ENCODE results near the gene FAM111B. TPM values are rescaled to one million over a fixed set of nuclear protein-coding genes. Genes with fewer than 3 reads are reported as not detected.
"Not testable (repeated sequence)": the region's sequence is repeated elsewhere in the genome, so short reads cannot be mapped to it uniquely, and the experiment has no call there.

The FAM111B gene
- total RNA-seq, 4 donors from 2014 or later: 0.20 to 0.30 (median 0.22) TPM; not detected in 1

DNA sequence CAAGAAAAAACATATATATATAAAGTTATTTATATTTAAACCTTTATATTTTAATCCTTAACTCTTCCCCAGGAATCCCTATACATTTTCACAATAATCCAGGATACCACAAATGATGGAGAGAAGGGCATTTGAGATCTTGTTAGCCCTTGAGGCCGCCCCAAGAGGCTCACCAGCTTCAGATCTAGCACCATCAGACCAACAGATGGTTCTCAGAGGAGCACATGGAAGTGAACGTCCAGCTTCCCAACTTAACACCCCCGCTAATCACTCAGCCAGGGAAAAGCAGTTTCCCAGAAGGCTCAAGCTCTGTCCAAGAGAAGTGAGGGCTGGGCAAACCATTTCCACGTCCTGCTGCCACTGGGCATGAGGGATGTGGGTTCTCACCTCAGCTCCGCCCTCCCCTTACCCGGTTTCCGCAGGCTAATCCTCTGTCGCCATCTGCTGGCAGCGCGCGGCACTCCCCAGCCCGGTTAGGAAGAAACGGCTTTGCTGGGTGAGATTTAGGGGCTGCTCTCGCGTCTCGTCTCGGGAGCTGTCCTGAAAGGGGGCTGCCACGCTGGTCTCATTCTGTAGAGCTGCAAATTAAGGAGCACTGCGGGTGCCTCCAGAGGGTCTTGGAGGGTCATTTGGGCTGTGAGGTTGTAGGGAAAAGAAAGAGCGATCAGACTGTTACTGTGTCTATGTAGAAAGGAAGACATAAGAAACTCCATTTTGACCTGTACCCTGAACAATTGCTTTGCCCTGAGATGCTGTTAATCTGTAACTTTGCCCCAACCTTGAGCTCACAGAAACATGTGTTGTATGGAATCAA is 28.8 kb downstream of the FAM111B start:
- peak; percentile 62 to 86 for DNase-seq (ENCODE audit: low spot score in 2 of 2)
- peaks cover 0 to 19% (median 2%) of the 10 kb centered on the region in 4 donors for H3K4me1 ChIP-seq
- peak overlapping the region in 1 of 4 donors; percentile 1 for H3K27ac ChIP-seq
- peaks cover 0 to 54% (median 10%) of the 10 kb centered on the region in 3 donors for H3K36me3 ChIP-seq
- WGBS, 2 donors: 10 to 16% methylated on average over 20 of the region's 20 CpGs
- no peaks in the 10 kb centered on the region for H3K27me3 ChIP-seq
- no peak overlapping the region for H3K4me3 ChIP-seq
- TF ChIP-seq, protein P1, sequence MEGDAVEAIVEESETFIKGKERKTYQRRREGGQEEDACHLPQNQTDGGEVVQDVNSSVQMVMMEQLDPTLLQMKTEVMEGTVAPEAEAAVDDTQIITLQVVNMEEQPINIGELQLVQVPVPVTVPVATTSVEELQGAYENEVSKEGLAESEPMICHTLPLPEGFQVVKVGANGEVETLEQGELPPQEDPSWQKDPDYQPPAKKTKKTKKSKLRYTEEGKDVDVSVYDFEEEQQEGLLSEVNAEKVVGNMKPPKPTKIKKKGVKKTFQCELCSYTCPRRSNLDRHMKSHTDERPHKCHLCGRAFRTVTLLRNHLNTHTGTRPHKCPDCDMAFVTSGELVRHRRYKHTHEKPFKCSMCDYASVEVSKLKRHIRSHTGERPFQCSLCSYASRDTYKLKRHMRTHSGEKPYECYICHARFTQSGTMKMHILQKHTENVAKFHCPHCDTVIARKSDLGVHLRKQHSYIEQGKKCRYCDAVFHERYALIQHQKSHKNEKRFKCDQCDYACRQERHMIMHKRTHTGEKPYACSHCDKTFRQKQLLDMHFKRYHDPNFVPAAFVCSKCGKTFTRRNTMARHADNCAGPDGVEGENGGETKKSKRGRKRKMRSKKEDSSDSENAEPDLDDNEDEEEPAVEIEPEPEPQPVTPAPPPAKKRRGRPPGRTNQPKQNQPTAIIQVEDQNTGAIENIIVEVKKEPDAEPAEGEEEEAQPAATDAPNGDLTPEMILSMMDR (IDR thresholded peaks at IDR 0.05): peak; percentile 89 to 99 (median 96)
- TF ChIP-seq EP300 (IDR thresholded peaks at IDR 0.05): no peak
- H3K9me3 ChIP-seq: peaks cover 0 to 8% (median 0%) of the 10 kb centered on the region in 4 donors

DNA sequence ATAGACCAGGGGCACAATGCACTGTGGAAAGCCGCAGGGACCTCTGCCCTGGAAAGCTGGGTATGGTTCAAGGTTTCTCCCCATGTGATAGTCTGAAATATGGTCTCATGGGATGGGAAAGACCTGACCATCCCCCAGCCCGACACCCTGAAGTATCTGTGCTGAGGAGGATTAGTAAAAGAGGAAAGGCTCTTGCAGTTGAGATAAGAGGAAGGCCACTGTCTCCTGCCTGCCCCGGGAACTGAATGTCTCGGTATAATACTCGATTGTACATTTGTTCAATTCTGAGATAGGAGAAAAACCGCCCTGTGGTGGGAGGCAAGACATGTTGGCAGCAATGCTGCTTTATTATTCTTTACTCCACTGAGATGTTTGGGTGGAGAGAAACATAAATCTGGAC is 29.5 kb downstream of the FAM111B start:
- not testable (repeated sequence) for H3K27ac ChIP-seq
- WGBS, 2 donors: 69 to 75% methylated on average over 6 of the region's 6 CpGs

DNA sequence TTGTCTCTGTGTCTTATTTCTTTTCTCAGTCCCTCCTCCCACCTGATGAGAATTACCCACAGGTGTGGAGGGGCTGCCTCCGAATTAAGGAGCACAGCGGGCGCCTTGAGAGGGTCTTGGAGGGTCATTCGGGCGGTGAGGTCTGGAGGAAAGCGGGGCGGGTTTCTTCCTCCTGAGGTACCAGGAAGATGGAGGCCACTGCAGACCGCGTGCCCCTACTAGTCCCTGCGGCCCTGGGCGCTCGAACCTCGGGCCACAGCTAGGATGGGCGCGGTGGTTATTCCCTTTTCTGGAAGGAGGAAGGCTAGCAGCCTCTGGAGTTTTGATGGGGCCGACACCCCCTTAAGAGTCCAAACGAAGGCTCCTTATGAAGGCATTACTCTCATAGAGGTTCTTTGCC is 30.2 kb downstream of the FAM111B start:
- 92% methylated on average over 17 of the region's 17 CpGs for WGBS, 2 donors
- no peaks in the 10 kb centered on the region for H3K9me3 ChIP-seq
- no peak overlapping the region for H3K27ac ChIP-seq

More for the DNA sequence above, 29.5 kb downstream of the FAM111B start:
- not testable (repeated sequence) for H3K4me3 ChIP-seq; DNase-seq (ENCODE audit: low spot score in 2 of 2); H3K9me3 ChIP-seq; H3K27me3 ChIP-seq
- Histone ChIP-seq H3K36me3 (peaks cover 0 to 47% (median 5%) of the 10 kb centered on the region in 3 donors), H3K4me1 (peaks cover 0 to 26% (median 2%) of the 10 kb centered on the region in 4 donors)

DNA sequence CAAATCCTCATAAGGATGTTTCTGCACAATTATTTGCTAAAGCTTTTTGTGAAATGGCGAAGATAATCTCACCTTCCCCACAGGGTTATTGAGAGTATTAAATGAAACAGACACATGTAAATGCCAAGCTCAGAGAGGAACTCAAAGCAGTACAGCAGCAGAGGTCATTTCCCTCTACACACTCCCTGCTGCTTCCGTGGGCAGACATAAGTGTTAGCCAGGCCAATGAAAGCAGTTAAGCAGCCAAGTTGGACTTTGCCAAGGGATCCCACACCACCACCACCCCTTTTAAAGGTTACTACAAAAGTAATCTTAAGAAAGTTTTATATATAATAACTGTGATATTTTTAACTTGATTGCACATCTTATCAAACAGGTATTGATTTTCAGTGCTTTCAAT is 31.6 kb downstream of the FAM111B start:
- H3K27me3 ChIP-seq: no peaks in the 10 kb centered on the region
- no peaks in the 10 kb centered on the region for H3K9me3 ChIP-seq
- 40 to 42% methylated on average over 2 of the region's 2 CpGs for WGBS, 2 donors
- DNase-seq (ENCODE audit: low spot score in 2 of 2): no peak
- H3K36me3 ChIP-seq: peaks cover 0 to 26% (median 0%) of the 10 kb centered on the region in 3 donors
- TF ChIP-seq POLR2A (IDR thresholded peaks at IDR 0.05): no peak
- TF ChIP-seq, protein P1 (IDR thresholded peaks at IDR 0.05): no peak
- TF ChIP-seq EP300 (IDR thresholded peaks at IDR 0.05): no peak
- no peak overlapping the region for H3K4me3 ChIP-seq
- H3K27ac ChIP-seq: peak overlapping the region in 1 of 4 donors; percentile 22
- peaks cover 0 to 34% (median 3%) of the 10 kb centered on the region in 4 donors for H3K4me1 ChIP-seq

More for the DNA sequence above, 30.2 kb downstream of the FAM111B start:
- H3K27me3 ChIP-seq: no peaks in the 10 kb centered on the region
- H3K36me3 ChIP-seq: peaks cover 0 to 41% (median 0%) of the 10 kb centered on the region in 3 donors
- no peak for DNase-seq (ENCODE audit: low spot score in 2 of 2)
- H3K4me1 ChIP-seq: peaks cover 0 to 32% (median 2%) of the 10 kb centered on the region in 4 donors
- TF ChIP-seq POLR2A (IDR thresholded peaks at IDR 0.05): no peak
- H3K4me3 ChIP-seq: no peak overlapping the region

DNA sequence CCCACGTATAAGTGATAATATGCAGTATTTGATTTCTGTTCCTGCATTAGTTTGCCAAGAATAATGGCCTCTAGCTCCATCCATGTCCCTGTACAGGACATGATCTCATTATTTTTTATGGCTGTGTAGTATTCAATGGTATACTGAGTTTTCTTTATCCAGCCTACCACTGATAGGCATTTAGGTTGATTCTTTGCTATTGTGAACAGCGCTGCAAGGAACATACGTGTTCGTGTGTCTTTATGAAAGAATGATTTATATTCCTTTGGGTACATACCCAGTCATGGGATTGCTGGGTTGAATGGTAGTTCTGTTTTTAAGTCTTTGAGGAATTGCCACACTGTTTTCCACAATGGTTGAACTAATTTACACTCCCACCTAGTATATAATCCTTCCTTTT is 34.2 kb downstream of the FAM111B start:
- H3K9me3 ChIP-seq: no peaks in the 10 kb centered on the region
- no peak for DNase-seq (ENCODE audit: low spot score in 2 of 2)
- H3K4me1 ChIP-seq: peaks cover 0 to 49% (median 12%) of the 10 kb centered on the region in 4 donors
- H3K27ac ChIP-seq: peak overlapping the region in 1 of 4 donors; percentile 98
- H3K4me3 ChIP-seq: no peak overlapping the region
- 66 to 83% methylated on average over 4 of the region's 4 CpGs for WGBS, 2 donors
- no peaks in the 10 kb centered on the region for H3K27me3 ChIP-seq
- TF ChIP-seq, protein P1 (IDR thresholded peaks at IDR 0.05): no peak
- TF ChIP-seq POLR2A (IDR thresholded peaks at IDR 0.05): no peak
- no peak for TF ChIP-seq EP300 (IDR thresholded peaks at IDR 0.05)
- H3K36me3 ChIP-seq: peaks cover 0 to 12% (median 0%) of the 10 kb centered on the region in 3 donors
